Measurements from ENCODE around the gene GPER1. TPM values are rescaled to one million over a fixed set of nuclear protein-coding genes. Genes with fewer than 3 reads are reported as not detected.

The GPER1 gene
- total RNA-seq, 2 donors from 2014 or later: 4.6 to 6.9 TPM

- Histone ChIP-seq H3K27ac (peak overlapping the region; percentile 49 to 70), H3K36me3 (peaks cover 14% of the 10 kb centered on the region)
Observed at GRCh38 chr7:1094870-1095269, 7.0 kb downstream of the GPER1 start.

DNA sequence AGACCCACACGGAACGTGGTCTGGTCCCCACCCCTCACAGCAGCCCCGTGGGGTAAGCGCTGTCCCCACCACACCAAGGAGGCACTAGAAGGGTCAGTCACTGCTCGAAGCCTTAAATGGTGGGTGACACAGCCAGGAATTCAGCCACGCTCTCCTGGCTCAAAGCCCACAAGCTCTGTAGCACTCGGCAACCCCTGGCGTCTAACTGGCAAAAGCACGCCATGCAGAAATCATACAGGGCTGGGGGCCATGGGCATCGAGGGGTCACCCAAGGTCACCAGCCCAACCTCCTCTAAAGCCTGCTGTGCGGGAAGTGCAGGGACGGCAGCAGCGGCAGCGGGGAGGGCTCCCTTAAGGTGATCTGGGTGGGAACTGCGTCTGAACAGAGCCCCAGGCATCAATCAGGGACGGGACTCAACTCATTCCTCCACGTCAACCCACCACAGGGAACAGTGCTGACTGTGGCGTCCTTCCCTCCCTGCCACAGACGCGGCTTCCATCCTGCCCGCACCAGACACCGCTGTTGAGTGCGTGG, 7.8 kb downstream of the GPER1 start:
- Histone ChIP-seq H3K4me3 (peak overlapping the region in 1 of 2 donors; percentile 31), H3K27me3 (no peaks in the 10 kb centered on the region), H3K36me3 (peaks cover 14% of the 10 kb centered on the region), H3K27ac (peak overlapping the region; percentile 49 to 70), H3K9me3 (no peaks in the 10 kb centered on the region), H3K4me1 (peaks cover 0 to 22% of the 10 kb centered on the region in 2 donors)
- peak; percentile 63 for DNase-seq (ENCODE audit: low spot score)
- TF ChIP-seq, protein P1, sequence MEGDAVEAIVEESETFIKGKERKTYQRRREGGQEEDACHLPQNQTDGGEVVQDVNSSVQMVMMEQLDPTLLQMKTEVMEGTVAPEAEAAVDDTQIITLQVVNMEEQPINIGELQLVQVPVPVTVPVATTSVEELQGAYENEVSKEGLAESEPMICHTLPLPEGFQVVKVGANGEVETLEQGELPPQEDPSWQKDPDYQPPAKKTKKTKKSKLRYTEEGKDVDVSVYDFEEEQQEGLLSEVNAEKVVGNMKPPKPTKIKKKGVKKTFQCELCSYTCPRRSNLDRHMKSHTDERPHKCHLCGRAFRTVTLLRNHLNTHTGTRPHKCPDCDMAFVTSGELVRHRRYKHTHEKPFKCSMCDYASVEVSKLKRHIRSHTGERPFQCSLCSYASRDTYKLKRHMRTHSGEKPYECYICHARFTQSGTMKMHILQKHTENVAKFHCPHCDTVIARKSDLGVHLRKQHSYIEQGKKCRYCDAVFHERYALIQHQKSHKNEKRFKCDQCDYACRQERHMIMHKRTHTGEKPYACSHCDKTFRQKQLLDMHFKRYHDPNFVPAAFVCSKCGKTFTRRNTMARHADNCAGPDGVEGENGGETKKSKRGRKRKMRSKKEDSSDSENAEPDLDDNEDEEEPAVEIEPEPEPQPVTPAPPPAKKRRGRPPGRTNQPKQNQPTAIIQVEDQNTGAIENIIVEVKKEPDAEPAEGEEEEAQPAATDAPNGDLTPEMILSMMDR (IDR thresholded peaks at IDR 0.05): no peak

More at GRCh38 chr7:1094870-1095269, 7.0 kb downstream of the GPER1 start:
- DNase-seq (ENCODE audit: low spot score): no peak
- Histone ChIP-seq H3K9me3 (no peaks in the 10 kb centered on the region), H3K4me3 (no peak overlapping the region), H3K27me3 (no peaks in the 10 kb centered on the region), H3K4me1 (peaks cover 0 to 22% of the 10 kb centered on the region in 2 donors)
- TF ChIP-seq, protein P1 (IDR thresholded peaks at IDR 0.05): no peak

GRCh38 chr7:1096156-1097119, 8.5 kb downstream of the GPER1 start:
- TF ChIP-seq, protein P1 (IDR thresholded peaks at IDR 0.05): no peak
- Histone ChIP-seq H3K27ac (peak overlapping the region; percentile 49 to 70), H3K4me3 (peak overlapping the region in 1 of 2 donors; percentile 31), H3K27me3 (no peaks in the 10 kb centered on the region), H3K9me3 (no peaks in the 10 kb centered on the region), H3K4me1 (peaks cover 0 to 22% of the 10 kb centered on the region in 2 donors), H3K36me3 (peaks cover 13% of the 10 kb centered on the region)
- no peak for DNase-seq (ENCODE audit: low spot score)

- Histone ChIP-seq H3K4me1 (peaks cover 0 to 22% of the 10 kb centered on the region in 2 donors), H3K27ac (no peak overlapping the region), H3K9me3 (no peaks in the 10 kb centered on the region), H3K36me3 (peaks cover 7% of the 10 kb centered on the region), H3K4me3 (no peak overlapping the region), H3K27me3 (no peaks in the 10 kb centered on the region)
- DNase-seq (ENCODE audit: low spot score): no peak
- TF ChIP-seq, protein P1 (IDR thresholded peaks at IDR 0.05): no peak
Observed at GRCh38 chr7:1097120-1097504, 9.2 kb downstream of the GPER1 start.

- Histone ChIP-seq H3K27me3 (no peaks in the 10 kb centered on the region), H3K4me1 (peaks cover 0 to 22% of the 10 kb centered on the region in 2 donors), H3K27ac (no peak overlapping the region), H3K36me3 (no peaks in the 10 kb centered on the region), H3K9me3 (no peaks in the 10 kb centered on the region), H3K4me3 (no peak overlapping the region)
- no peak for DNase-seq (ENCODE audit: low spot score)
- TF ChIP-seq, protein P1 (IDR thresholded peaks at IDR 0.05): no peak
Observed at GRCh38 chr7:1098243-1099153, 10.6 kb downstream of the GPER1 start.
